Activated CD4-positive, alpha-beta T cell treated with anti-CD3 and anti-CD28 coated beads, Interleukin-2, amount 50 U/mL, for 24 hours (primary cell): ENCODE data around the gene IGFBP5.

Experiments
- DNase-seq, 2 donors: peaks; one replicate each; pipeline ENCODE4 v3.0.0-alpha.2; 2020; ENCODE audit warnings: low read depth in 1 of 2, low spot score in 1 of 2

The IGFBP5 gene

DNA sequence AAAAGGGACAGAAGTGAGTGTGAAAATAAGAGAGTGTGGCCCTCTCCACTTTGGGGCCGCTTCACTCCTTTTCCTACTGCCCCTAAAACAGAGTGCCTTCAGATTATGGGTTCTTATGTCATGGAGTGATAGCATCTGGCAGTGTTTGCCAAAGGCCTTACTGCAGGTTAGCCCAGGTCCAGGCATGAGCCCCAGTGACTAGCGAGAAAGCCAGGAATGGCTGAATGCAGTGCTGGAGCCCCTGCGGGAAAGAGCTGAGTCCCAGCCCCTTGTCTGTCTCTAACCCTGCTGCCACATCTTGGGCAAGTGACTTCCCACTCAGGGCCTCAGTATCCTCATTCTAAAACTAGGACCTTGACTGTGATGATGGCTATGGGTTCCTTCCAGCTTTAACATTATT lies 6.0 kb downstream of the IGFBP5 start:
- no peak for DNase-seq

DNA sequence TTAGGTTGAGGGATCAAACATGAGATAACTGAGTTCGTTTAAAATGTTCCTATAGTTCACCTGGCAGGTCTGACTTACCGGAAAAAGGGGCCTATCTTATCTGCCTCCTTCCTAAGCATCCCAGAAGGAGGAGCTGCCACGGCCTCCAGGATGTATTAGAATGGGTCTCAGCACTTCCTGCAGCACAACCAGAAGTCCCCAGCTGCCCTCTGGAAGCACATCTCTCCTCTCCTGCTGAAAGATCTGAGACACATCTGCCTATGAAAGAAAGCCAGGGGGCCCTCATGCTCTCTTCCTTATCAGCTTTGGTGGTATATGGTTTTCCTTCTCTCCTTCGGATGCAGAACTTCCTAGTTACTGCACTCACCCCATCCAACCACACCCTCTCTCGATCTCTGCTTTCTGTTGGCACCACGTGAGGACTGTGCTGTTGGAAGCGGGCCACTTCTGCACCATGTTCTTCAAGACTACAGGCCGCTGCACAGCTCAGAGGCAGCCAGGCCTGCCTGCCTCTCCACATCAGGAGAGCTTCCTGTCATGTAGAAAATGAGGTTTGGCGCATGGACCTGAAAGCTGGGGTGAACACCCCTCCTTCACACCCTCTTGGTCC lies 6.5 kb downstream of the IGFBP5 start:
- no peak for DNase-seq

DNA sequence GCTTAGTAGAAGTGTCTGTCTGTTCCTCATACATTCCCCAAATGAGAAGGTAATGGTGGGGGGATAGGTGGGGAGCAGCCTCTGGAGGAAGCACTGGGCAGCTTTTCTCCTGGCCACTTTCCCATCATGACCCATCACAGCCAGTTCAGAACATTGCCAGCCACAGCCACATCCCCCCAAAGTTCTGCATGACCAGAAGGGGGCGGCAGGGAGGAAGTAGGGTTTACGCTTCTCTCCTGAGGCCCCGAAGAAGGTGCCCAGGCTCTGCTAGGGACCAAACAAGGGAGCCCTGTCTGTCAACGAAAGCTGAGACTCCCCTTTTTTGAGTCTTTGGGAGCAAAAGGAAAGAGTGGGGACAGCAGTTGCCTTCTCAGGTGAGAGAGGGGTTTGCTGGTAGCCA lies 7.7 kb downstream of the IGFBP5 start:
- DNase-seq: no peak

DNA sequence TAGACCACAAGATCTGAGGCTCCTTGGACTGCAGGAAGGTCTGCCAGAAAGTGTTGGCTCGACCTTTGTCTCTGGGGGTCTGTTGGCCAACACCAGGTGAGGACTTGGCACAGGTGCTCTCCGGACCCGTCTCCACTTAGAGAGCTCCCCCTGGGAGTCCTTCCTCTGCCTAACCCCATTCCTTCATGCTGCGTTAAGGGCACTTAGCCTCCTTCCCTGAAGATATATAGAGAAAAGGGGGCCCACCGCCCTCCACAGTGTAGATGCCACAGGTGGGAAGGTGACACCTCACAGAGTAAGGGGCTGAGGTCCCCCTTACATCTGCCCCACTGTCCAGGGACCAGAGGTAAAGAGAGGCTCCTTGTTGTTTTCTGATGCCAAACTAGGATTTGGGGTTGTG lies 8.2 kb downstream of the IGFBP5 start:
- no peak for DNase-seq

DNA sequence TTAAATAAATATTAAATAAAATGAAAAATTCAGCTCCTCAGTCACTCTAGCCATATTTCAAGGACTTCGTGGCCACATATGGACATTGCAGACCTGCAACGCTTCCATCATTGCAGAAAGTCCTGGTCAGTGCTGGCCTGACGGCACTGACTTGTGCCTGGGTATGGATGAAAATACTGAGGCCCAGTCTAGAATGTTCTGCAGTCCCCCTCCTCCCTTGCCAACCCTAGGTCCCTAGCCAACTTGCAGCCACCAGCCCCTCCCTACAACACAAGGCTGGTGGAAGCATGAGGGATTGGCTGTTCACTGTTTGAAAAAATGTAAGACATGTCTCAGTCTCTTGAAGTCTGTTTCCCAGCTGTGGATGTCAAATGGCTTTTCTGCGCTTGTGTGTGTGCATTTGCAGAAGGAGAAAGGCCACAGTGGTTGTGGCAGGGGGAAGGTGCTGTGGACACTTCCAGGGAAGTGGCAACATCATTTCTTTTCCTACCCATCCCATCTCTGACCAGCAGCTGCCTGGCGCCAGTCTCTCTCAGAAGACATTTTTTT lies 9.9 kb downstream of the IGFBP5 start:
- DNase-seq: no peak

DNA sequence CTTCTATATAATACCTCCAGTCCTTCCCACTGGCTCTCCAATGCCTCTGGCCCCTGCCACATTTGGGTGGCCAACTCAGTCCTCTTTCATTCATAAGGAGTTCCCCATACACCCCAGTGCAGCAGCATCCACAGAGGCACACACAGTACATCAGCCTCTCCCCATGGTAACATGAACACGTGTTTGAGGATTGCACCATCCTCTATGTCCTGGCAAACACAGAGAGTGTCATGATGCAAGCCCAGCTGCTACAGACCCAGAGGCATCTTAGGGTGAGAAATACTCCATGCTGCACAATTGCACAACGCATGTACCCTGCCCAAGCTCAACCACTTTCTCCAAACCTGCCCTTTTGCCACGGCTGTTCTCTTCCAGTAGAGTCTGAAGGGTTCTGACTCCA lies 11.5 kb downstream of the IGFBP5 start:
- DNase-seq: no peak

DNA sequence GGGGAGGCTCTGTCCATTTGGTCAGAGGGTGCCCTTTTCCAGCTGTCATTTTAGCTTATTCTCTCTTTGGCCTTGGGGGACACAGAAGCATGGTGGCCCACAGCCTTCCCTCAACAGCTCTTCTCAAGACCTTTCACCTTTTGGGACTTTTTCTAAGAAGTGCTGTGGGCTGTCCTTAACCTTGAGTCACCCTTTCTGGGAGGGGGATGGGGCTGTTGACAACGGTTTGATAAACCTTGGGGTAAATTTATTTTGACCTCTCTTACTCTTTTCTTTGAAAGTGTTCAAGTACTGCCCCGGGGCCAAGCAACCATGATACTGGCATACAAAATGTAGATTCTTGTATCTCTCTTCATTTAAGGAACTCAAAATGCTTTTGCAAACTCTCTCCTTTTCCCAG lies 13.7 kb downstream of the IGFBP5 start:
- no peak for DNase-seq

DNA sequence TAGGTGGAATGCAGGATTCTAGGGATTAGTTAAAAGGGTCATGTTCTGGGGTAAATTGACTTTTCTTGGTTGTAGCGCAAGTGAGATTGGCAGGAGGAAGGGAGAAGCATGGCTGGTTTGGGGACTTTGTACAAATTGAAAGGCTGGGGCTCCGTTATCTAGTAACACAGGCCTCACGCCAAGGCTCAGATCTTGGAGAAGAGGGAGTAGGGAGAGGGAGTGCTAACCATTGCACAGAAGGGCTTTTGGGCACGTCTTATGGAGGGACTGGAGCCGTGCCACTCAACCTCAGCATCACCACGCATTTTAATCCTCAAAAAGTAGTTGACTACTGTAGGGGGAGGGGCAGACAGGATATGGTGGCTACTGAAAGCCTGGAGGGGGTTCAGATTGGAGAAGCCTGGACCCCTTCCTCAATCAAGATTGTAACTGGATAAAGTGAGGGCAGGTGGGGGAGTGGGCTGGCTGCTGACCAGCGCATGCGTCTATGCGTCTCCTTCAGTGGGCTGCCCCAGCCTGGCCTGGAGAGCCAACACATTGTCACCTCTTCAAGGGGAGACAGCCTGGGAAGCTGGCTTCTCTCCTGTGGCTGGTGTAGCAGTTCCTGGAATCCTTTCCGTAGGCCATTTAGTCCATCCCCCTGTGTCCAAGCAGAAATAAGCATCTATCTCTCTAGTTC lies 14.3 kb downstream of the IGFBP5 start:
- no peak for DNase-seq

DNA sequence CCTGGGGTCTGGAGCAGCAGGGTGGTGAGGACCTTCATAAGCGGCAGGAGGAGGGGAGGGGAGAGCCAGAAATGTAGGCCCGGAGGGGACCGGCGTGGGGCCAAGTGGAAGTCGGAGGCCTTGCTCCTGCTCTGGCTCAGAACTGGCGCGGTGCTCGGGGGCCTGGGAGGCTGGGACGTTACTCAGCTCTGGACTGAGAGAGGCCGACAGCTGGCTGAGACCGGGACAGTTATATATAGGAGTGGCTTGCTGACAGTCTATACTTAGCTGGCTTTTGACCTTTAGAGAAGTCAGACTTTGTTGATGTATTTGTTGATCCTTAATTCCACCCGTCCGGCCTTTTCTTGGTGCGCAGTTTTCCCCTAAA lies 15.7 kb downstream of the IGFBP5 start:
- no peak for DNase-seq

DNA sequence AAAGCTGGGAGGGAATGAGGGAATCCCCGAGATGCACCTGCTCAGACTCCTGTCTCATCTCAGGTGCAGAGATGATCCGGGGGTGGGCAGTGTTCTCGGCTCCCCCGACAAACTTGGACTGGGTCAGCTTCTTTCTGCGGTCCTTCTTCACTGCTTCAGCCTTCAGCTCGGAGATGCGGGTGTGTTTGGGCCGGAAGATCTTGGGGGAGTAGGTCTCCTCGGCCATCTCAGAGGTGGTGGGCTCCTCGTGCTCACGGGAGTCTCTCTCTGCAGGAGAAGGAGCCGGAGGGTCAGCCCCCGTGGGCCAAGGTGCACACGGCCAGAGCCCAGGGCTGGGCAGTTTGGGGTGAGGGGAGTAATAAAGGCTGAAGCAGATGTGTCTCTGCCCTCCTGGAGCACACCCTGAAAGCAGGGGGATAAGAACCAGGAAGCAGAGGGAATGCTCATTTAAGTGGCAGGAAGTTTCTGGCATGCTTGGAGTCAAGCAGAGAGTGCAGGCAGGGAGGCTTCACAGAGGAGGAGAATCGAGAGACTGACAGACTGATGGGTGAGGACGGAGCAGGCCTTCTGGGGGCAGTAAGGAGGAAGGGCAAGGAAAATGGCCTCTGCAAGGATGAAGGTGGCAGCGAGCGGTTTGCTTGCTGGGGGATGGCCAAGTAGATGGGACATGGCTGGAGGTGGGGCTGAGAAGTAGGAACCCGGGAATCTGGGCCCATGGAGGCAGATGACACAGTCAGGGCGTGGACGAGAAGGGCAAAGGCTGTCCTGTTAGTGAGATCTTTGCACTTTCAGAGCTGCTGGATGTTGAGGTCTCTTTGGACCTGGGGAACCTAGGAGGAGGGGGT lies 16.3 kb downstream of the IGFBP5 start:
- DNase-seq: no peak

DNA sequence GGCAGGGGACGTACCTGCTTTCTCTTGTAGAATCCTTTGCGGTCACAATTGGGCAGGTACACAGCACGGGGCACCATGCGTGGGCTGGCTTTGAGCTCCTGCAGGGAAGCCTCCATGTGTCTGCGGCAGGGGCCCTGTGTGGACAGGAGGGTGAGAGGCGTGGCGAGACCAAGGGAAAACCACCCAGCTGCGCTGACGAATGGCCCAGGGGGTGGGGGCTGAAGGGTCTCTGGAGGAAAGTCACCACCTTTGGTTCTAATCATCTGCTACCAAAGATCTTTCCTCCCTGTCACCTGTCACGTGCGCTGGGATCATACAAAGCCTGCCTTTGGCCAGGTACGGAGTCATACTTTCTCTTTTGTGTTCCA lies 17.3 kb downstream of the IGFBP5 start:
- no peak for DNase-seq

DNA sequence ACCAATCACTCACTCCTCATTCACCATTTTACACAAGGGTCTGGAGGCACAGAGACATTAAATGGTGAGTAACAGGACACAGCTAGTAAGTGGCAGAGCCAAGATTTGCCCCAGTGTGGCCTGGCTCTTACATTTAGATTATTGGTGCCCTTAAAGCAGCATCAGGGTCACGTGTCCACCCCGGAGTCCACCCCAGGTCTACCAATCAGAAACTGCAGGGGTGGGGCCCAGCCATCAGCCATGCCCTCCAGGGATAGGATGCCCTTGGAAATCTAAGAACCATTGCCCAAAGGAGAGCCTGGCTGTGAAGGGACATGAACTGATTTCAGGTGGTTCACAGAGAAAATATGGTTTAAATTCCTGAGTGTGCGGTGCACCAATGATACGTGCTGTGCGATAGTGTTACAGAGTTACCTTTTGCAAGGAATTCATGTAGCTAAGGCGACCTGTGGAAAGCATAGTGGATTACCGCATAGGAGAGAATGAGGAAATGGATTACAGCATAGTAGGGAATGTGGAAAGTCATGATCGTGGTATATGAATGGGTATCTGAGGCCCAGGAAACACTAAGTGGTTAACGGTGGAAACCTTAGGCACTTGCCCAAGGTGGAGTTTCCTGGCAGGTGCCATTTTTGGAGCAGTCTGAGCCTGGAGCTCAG lies 17.8 kb downstream of the IGFBP5 start:
- no peak for DNase-seq

DNA sequence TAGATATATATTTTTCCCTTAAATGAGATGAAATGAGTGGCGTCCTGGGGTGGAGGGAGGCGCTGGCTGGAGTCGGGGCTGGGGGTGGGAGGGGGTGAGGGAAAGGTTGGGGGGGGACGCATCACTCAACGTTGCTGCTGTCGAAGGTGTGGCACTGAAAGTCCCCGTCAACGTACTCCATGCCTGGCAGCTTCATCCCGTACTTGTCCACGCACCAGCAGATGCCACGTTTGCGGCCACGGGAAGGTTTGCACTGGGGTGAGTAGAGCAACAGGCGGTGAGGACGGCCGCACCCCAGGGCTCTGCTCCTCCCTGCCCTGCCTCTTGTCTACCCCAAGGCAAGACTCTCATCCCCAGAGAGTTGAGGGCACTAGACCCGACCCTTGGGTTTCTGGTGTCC lies 18.7 kb downstream of the IGFBP5 start:
- no peak for DNase-seq

DNA sequence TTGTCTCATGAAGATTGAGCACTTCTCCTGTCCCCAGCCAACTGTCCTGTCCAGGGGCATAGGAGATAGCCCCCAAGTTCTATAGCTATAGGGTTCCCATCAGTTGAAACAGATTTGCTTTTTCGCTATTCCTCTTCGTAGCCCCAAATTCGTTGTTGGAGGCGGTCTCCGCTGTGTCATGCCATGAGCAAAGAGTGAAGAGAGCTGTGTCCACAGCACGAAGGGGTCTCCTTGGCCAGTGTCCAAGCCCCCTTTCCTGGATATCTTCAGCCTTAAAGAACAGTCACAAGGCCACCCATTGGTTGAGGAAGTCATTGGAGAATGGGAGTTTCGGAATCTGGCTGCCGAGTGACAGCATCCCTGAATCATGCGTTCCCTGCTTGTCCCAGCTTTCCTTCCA lies 21.0 kb downstream of the IGFBP5 start:
- DNase-seq: no peak

DNA sequence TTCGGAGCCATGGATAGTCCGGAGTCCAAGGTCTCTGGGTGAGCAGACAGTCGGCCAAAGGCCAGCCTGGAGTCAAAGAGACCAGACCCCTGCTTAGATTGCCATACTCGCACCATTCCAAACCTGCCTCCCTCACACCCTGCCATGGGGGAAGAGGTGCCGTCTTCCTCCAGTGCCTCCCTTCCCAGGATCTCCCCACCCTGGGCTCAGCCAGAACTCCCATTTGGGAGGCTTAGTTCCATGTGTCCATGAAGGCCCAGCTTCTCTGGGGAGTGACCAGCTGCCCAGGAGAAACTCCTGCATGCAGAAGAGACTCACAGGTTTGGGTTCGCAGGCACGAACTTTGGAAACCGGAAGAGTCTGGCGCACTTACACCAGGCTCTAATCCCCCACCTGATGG lies 21.7 kb downstream of the IGFBP5 start:
- no peak for DNase-seq

DNA sequence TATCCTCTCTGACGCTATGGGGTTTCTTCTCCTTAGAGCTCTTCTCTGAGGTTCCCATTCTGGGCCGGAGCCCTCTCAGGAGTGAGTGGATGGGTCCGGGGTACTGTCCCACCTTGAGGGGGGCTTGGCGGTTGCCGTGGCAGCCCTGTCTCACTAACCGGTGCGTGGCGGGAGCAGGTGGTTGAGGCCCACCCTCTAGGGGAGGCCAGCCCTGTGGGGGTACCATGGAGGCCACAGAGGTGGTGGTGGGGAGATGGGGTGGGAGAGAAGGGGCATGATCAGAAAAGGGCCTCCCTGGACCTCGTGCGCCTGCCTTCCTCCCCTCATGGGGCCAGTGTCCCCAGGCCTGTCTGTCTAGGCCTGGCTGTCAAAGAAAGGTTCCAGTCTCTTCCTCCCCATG lies 22.3 kb downstream of the IGFBP5 start:
- DNase-seq: no peak

DNA sequence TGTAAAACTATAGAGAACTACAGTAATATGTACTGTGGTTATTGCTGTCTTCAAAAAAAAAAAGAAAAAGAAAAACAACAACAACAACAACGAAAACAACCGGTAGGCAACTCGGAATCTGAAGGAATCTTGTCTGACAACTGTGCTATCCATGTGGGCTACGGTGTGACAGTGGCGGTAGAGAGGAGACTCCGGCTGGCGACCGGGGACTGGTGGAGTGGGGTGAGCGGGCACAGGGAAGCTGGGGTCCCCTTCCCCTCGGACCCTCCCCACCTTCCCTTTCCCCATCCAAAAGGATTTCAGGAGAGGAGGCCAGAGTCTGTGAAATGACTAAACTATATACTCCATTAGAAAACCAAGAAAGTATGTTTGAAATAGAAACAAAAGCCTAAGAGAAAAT lies 22.9 kb downstream of the IGFBP5 start:
- DNase-seq: no peak

DNA sequence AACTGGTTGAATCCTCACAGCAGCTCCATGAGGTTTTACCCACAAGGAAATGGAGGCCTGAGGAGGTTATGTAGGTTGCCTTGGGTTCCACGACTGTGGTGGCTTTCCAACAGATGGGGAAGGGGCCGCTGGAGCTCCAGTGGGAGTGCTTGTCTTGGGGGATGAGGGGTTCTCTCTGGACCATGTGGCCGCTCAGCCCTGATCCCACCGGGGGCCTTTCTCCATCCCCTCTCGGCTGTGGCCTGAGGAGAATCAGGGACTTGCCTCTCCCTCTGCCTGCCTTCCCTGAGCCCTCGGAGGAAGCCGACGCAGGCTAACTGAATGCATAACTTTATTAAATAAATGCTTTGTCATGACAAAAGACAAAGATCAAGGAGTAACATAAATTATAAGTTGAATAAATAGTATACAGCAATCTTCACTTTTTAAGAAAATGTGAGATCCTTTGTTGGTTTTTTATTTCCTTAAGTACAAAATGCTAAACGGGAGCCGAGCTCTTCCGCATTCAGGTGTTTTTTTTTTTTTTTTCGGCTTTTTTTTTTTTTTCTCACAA lies 23.5 kb downstream of the IGFBP5 start:
- DNase-seq: no peak

DNA sequence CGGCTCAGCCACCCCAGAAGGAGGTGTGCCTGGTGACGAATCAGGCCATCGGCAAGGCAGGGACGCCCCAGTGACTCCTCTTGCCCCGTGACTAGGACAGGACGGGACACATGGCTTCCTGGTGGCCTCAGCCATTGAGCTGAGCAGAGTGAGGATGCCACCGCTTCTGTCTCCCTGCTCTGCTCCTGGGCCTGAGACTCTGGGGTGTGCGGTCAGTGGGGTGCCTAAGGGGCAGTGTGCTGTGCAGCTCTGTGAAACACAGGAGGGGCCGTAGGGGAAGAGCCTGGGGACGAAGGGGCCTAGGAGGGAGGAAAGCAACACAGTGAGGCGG lies 24.3 kb downstream of the IGFBP5 start:
- no peak for DNase-seq

DNA sequence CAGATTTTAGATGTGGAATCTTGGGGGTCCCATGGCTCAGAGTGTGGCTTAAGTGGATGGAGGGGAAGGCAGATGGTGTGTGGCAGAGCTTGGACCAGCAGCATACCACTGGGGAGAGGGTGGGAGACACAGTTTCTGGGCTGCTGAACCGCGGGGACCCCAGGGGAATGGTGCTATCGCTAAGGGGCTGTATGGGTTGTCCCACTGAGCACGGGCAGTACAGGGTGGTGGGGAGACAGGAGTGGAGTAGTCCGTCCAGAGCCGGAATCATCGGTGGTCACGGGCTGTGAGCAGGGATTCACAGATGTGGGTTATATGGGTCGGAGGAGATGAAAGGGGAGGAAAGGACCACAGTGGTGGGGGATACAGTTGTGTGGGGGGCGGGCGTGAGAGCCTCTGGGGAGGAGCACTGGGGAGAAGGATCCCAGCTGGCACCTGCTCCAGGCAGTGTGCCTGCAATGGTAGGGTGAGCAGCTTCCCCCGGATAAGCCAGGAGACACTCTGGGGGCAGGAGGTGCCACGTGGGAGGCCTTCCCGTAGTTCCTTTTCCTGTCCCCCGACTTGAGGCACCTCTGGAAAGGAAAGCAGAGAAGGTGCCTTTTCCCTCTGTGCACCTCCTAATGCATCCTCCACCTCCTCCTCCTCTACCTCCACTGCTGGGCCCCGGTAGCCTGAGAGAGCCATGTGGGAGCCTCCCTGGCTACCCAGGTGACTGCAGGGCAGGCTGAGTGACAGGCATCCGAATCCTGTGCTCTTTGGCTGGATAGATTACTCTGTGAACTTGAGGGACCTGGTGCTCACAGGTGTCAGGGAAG lies 24.9 kb downstream of the IGFBP5 start:
- DNase-seq: no peak
